GM21717 (cell line): Measurements from ENCODE around the gene APOL6.
"Not testable (repeated sequence)": the region's sequence is repeated elsewhere in the genome, so short reads cannot be mapped to it uniquely, and the experiment has no call there.

Experiments used
- ATAC-seq: cut with Tn5 transposase; IDR thresholded peaks from one replicate; pipeline ENCODE4 v1.9.1; 2021; ENCODE audit warnings: mild to moderate bottlenecking, moderate library complexity; ENCODE audit not compliant: unreplicated experiment

Gene APOL6

DNA sequence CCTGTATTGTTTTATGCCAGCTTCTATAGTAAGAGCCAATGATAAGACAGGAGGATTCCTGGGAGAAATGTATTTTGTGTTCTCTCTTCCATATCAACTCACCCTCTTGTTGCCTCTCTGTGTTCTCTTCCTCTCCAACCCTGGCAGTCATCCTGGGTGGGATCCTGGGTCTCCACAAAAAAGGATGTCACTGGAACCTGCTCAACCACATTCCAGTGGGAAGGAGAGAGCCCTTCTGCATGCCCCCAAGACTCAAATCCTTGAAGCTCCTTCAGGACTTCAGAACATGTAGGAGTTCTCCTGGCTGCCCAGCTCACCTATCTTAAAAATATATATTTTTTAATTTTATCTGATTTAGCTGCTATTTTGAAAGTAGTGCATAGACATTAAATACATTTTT is 26.1 kb downstream of the APOL6 start:
- ATAC-seq: no peak

DNA sequence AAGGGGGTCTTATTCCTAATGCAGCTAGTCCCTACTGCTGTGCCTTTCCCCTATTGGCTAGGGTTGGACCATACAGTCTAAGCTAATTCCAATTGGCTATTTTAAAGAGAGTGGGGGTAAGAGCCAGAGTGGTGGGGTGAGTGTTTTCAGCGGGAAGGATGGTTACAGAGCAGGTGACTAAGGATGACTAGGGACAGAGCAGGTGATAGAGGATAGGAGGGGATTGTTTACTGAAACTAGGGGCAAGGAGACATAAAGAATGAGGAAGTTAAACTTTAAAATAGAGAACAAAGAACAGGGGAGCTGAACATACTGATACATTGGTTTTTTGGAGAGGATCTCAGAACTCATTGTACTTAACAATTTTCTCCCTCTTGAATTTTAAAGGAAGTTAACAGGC is 27.8 kb downstream of the APOL6 start:
- not testable (repeated sequence) for ATAC-seq

DNA sequence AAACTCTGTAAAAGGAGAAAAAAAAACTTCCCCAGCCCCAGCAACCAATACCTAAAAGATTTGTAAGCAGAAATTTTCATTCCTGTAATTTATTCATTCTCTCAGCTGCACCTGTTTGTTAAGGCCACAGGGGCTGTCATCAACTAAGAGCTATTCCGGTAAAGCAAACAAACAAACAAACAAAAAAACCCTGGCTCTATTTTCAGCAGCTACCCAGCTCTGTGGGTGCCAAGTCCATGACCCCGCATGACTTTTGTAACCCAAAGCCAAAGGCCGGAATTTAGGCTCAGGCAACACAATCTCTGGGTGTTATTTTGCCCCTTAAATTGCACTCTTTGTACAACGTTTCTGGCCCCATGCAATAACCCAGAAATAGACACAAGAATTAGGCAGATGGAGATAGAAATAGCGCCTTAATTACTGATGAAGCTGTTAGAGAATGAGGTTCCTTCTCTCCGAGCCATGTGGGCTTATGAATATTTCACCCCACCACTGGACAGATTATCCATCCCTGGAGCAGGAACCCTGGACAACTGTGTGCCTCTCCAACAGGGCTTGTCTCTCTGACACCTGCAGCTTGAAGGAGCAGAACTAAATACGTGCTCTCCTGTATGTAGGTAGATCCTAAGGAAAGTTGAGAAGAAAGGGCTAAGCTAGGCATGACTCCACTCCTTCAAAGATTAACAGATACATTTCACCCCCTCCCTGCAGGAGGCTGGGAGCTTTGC is 29.4 kb downstream of the APOL6 start:
- ATAC-seq: no peak

DNA sequence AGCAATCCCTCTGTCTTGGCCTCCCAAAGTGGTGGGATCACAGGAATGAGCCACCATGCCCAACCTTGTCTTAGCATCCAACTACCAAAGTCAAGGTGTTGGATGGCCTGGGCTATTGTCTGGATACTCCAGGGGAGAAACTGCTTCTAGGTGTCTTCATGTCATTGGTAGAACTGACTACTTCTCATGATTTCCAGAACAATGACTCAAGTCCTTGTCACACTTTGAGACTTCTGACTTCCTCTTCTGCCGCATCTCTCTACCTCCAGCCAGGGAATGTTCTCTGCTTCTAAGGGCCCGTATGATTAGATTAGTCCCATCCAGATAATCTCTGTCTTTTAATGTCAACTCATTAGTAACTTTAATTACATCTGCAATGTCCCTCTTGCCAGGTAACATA is 30.6 kb downstream of the APOL6 start:
- no peak for ATAC-seq

DNA sequence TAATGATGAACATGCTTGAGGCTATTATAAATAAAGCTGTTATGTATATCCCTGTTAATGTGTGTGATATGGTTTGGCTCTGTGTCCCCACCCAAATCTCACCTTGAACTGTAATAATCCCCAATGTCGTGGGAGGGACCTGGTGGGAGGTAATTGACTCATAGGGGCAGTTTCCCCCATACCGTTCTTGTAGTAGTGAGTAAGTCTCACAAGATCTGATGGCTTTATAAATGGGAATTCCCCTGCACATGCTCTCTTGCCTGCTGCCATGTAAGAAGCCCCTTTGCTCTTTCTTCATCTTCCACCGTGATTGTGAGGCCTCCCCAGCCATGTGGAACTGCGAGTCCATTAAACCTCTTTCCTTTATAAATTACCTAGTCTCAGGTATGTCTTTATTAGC is 31.2 kb downstream of the APOL6 start:
- not testable (repeated sequence) for ATAC-seq

DNA sequence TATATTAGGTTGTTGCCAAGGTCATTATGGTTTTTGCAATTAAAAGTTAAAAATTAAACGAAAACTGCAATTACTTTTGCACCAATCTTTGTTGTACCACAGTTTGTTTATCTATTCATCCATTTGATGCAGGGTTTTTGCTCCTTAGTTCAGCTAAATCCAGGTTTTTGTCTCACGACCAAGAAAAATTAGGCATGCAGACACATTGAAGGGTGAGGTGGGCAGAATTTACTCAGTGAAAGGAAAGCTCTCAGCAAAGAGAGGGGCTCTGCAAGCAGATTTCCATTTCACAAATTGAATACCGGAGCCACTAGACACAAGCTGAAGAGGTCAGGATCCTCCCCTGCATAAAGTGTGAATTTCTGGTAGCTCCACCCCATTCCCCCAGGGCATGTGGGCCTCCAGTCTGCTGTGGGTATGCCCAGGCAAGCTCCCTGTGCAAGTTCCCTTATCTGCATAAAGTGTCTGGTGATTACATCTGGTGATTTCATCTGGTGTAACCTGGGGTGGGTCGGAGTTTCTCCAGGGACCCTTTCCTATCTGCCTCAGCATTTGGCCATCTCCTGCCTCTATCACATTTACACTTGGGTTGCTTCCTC is 33.3 kb downstream of the APOL6 start:
- no peak for ATAC-seq

DNA sequence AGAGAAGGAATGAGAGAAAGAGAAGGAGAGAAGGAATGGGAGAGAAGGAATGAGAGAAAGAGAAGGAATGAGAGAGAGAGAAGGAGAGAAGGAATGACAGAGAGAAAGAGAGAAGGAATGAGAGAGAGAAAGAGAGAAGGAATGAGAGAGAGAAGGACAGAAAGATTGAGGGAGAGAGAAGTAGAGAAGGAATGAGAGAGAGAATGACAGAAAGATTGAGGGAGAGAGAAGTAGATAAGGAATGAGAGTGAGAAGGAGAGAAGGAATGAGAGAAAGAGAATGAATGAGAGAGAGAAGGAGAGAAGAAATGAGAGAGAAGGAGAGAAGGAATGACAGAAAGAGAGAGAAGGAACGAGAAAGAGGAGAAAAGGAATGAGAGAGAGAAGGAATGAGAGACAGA is 35.3 kb downstream of the APOL6 start:
- ATAC-seq: no peak

DNA sequence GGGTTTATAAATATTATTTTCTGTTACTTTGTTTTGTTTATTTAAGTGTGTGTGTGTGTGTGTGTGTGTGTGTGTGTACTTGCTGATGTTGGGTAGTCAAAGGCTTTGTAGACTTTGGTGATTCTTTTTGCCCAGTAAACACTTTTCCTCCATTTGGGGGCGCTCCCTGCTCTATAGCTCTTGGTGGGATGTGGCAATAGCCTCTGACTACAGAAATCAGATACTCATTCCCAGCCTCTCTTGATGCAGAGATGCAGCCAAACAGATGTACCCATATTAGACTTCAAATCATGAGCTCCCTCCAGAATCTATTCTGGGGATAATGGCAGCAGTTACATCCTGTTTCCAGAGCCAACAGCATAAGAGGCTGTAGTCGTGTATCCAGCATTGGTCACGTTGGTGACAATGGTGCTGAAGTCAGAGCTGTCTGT is 36.0 kb downstream of the APOL6 start:
- no peak for ATAC-seq

DNA sequence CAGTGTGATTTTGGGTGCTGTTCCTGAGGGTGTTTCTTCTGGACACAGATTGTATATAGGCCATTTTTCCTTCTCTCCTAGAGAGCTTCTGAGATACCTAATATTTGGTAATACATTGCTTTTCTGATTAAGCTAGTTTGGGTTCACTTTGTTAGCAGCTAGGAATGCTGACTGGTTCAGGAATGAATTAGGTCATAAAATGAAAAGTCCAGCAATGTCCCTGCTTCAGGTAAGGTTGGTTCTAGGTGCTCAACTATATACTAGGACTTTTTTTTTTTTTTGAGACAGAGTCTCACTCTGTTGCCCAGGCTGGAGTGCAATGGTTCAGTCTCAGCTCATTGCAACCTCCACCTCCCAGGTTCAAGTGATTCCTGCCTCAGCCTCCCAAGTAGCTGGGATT is 36.5 kb downstream of the APOL6 start:
- no peak for ATAC-seq

DNA sequence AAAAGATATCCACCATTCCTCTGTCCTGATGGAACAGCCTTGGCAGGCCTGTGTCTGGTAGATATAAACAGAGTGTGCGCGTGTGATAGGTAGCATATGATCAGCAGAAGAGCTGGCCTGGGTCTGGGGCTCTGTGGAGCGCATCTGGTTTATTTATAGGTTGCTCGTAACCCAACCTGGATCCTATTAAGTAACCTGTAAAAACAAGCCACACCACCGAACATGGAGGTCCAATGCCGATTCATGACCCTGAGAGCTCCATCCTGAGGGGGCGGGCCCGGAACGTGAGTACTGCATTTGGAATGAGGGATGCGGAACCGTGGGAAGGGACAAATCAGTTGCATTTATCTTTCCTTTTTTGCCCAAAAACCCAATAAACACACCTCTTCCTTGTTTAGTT is 37.5 kb downstream of the APOL6 start:
- ATAC-seq: no peak

DNA sequence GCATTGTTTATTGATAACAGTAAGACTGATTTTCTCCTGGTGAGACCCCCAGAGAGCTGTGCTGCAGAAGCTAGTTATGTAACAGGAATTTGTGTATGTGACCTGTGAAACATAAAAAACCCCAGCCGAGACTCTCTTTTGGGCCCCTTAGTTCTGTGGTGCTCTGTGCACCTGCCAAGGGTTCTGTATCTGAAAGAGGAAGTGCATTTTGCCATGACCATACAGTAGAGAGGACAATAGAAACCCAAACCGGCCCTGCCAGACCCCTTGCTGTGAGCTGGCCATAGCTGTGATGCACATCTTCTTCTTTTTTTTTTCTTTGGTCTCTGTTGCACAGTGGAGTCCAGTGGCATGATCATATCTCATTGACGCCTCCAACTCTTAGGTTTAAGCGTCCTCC is 38.1 kb downstream of the APOL6 start:
- no peak for ATAC-seq

DNA sequence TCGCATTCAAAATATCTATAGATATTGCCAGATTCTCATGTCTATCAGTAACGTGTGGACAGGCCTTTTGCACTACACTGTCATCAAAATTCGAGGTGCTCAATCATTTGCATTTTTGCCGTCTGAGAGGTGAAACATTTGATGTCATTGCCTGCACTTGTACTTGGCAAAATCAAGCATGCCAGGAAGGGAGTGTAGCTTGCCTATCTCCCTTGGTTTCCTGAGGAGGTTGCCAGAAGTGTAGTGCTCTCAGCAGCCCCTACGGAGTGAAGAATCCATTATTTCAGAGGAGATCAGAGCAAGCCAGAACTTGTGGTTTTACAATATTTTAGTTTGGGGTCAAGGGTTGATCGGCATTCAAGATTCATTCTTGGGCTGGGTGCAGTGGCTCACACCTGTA is 39.2 kb downstream of the APOL6 start:
- no peak for ATAC-seq

DNA sequence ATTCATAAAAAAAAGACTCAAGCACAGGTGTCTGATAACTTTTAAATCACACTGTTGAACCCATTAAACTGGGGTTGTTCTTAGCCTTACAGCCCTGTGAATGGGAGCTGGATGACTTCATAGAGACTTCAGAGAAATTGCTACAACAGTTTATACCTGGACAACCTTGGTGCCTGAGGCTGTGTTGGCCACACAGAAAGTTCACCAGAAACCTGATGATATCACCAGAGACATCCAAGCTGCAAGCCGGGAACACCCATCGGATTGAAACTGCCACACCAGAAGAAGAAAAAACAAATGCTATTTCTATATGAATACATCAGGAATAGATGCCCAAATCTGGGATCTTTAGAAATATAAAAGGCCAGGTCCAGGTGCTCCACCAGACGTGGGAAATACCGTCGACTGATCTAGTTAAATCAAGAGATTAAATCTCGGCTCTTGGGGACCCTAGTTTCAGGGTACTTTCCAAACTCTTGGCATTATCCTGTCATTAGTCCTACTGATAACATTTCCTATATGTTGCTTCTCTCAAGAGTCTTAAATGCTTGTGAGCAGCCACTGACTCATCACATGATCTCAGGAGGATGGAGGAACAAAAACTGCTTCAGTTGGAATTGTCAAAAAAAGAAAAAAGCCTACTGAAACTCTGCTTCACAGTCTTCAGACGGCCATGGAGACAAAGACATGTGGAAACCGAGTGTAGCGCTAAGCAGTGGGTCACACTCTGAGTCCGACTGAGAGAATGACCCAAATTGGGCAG is 40.8 kb downstream of the APOL6 start:
- ATAC-seq: no peak

DNA sequence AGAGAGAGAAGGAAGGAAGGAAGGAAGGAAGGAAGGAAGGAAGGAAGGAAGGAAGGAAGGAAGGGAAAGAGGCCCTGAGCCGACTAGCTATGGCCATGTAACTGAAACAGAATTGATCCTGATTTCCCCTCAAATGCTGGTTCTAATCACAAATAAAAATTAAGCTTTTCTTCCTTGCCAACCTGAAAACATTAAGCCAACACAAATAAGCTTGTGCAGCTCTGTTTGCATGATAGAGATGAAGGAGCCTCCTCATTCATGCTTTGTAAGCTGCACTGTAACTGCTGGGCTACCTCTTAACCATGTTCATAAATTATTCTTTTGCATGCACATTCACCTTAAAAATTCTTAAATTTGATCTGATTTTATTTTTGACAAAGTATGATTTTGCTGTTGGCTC is 41.8 kb downstream of the APOL6 start:
- no peak for ATAC-seq

DNA sequence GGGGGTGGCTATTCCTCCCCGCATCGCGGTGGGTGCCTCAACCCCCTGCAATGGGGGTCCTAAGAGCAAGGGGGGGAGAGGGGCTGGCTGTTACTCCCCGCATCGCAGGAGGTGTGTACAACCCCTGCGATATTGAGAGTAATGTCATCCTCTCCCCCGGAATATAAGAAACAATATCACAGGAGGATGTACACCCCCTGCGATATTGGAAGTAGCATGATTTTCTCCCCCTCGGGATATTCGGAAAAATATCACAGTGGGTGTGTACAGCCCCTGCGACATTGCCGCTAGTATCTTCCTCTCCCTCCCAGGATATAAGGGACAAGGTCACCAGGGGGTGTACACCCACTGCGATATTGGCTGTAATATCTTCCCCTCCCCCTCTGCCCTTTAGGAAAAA is 47.0 kb downstream of the APOL6 start:
- no peak for ATAC-seq

DNA sequence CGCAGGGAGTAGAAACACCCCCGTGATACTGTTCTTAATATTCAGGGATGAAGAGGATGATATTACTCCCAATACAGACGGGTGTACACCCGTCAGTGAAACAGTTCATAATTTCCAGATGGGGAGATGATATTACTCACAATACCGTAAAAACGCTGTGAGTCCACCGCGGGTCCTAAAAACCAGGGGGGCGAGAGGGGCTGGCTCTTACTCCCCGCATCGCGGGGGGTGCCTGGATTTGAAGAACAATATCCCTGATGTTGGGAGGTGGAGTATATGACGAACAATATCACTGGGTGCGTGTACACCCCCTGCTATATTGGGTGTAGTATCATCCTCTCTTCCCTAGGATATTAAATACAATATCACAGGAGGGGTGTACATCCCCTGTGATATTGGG is 48.9 kb downstream of the APOL6 start:
- no peak for ATAC-seq

DNA sequence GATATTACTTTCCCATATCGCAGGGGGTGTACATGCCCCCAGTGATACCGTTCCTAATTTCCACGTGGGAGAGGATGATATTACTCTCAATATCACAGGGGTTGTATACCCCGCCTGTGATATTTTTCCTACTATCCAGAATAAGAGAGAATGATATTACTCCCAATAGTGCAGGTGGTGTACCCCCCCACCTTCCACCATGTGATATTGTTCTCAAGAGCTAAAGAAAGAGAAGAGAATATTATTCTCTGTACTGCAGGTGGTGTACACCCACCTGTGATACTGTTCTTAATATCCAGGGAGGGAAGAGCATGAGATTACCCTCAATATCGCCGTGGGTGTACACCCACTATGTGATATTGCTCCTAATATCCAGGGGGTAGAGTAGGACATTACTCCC is 51.6 kb downstream of the APOL6 start:
- ATAC-seq: not testable (repeated sequence)

DNA sequence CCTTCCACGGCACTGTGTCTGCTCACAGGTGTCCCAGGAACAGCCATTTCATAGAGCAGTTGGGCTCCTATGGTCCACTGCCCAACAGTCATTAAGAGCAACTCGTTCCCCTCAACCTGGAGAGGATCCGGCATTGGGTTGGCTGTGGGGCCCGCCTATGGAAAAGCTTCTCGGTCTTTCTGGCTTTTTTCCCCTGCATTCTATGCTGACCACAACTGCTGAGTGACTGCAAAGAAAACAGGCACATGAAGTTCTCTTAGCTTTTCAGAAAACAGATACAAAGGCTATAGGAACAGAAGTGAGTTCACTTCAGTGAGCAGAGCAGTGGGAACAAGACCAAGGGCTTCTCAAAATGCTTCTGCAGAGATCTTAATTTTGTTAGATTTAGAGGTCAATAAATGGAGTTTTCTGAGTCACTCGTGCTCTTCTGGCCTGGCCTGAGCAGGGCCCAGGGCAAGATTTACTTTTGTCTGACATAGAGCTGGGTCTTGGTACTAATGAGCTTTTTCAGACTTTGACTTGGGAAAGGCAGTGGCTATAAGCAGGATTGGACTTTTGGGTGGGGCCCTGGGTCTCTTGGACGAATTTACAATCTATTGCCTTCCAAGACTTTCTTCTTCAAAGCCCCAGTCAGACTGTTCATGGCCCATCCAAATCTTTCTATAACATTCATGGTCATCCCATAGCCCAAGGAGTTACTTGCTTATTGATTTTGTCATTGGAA is 55.8 kb downstream of the APOL6 start:
- ATAC-seq: no peak

DNA sequence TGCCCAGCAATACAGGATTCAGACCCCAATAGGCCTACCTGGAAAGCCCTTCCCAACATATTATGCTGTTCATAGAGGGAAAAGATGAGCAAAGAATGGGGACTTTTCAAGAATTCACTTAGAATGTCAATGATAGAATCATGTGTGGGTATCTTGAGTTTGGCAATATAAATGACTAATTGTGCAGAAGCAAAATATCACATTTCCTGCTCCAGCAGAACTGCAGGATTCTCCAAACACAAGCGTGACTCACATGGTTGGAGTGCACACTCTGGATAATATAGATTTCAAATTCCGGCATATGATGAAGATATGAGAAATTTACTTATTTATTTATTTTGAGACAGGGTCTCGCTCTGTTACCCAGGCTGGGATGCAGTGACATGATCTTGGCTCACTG is 56.9 kb downstream of the APOL6 start:
- ATAC-seq: no peak

DNA sequence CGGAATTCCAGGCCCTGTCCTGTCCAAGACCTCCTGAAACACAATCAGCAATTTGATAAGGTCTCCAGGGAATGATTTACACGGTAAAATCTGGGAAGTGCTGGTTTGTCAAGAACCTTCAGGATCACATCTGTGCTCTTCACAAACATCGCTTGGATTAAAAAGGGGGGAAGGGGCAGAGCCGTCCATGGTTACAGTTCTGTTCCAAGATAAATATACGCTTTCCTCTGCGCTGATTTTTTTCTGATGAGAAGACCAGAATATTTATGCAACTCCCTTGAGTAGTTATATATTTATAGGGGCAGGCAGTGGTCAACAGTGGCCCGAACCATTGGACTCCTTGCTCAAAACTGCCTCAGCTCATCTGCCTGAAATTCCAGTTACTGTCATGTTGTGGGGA is 60.2 kb downstream of the APOL6 start:
- ATAC-seq: no peak

DNA sequence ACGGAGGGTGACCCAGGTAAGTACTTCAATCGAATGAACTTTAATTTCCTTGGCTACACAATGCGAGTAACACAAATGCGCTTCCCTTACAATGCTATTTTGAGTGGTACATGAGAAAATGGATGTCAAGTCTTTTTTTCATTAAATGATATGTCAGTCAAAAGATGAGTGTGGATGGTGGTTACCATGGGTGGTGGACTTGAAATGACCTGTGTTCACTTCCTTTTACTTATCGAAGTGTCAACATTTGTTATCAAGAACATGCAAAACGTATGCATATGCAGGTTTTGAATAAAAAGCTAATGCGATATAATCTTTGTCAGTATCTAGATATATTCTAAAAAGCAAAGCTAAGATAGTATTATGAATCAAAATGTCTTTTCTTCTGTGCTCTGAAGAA is 60.7 kb downstream of the APOL6 start:
- no peak for ATAC-seq

DNA sequence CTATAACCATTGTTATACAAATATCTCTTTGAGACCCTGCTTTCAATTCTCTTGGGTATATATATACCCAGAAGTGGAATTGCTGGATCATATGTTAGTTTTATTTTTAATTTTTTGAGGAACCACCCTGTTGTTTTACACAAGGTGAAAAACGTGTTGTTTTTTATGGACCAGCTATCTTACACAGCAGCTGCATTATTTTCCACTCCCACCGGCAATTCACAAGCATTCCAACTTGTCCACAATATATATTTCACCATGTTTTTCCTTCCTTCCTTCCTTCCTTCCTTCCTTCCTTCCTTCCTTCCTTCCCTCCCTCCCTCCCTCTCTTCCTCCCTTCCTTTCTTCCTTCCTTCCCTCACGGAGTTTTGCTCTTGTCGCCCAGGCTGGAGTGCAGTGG is 63.1 kb downstream of the APOL6 start:
- no peak for ATAC-seq
